Measurements from ENCODE around the gene BRD2.

Gene BRD2

GRCh38 chr6:32950010-32950409, 18.4 kb upstream of the BRD2 start:
- no peak for DNase-seq

- DNase-seq, result no peak
Observed at GRCh38 chr6:32950449-32950848, 17.9 kb upstream of the BRD2 start.

GRCh38 chr6:32952817-32953739, 15.3 kb upstream of the BRD2 start, which contains the start of gene HLA-DMA:
Gene HLA-DMA (minus strand): TSS chr6:32953097. CDS start chr6:32953036, 61 bp downstream.
- DNase-seq, result peak; percentile 74

DNA sequence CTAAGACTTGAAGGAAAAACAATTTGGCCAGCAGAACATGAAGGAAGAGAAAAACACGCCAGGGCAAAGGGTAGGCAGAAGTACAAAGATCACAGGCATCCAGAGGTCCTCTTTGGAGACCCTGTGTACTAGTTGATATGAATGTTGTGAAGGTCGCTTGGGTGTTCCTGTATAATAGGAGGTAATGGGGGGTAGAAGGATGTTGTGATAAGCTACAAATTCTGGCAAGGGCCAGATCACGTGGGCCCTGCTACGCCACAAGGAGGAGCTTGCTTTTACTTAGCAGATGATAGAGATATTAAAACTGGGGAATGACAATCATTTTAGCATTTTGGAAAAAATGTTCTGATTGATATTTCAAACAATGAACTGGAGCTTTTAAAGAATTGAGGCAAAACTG, 14.6 kb upstream of the BRD2 start:
- DNase-seq, result no peak

DNA sequence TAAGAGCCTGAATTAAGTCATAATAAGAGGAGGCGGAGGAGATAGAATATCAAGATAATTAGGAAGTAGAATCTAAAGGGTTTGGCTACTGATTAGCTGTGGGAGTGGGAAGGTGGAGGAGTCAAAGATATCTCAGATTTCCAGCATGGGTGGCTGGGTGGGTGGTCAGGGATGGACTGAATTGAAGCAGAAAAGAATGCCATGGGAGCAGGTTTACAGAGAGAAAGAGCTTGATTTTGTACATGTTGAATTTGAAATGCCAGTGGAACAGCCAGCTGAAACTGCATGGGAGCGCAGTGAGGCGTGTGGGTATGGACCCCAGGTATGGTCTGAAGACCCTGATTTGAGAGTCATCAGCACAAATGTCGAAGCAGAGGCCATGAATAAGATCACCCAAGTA, 14.1 kb upstream of the BRD2 start:
- DNase-seq, result no peak

- no peak for DNase-seq
Observed at GRCh38 chr6:32954986-32955802, 13.2 kb upstream of the BRD2 start.

DNA sequence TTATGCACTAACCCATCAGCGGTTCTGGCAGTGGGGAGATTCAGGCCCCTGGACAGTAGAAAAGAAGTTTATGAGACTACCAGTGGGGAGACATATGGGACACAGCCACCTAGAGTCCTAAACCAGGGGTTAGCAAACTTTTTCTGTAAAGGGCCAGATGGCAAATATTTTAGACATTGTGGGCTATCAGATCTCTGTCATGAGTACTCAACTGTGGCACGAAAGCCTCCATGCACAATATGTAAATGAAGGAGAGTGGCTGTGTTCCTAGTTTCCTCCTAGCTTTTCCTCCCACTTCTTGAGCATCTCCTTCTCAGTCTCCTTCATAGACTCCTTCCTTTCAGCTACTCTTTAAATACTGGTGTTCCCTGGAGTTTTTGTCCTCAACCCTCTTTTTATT, 12.2 kb upstream of the BRD2 start:
- DNase-seq, result no peak

DNA sequence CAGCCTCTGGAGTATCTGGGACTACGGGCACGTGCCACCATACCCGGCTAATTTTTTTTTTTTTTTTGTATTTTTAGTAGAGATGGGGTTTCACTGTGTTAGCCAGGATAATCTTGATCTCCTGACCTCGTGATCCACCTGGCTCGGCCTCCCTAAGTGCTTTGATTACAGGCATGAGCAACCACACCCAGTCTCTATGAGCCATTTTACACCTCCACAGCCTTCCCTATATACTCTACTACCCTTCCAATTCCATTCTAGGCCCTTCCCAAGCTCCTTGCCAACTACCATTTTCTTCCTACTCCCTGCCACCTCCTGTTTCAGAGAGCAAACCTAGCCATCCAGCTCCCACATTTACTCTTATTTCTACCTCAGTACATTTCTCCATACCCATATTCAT, 7.8 kb upstream of the BRD2 start:
- no peak for DNase-seq

DNA sequence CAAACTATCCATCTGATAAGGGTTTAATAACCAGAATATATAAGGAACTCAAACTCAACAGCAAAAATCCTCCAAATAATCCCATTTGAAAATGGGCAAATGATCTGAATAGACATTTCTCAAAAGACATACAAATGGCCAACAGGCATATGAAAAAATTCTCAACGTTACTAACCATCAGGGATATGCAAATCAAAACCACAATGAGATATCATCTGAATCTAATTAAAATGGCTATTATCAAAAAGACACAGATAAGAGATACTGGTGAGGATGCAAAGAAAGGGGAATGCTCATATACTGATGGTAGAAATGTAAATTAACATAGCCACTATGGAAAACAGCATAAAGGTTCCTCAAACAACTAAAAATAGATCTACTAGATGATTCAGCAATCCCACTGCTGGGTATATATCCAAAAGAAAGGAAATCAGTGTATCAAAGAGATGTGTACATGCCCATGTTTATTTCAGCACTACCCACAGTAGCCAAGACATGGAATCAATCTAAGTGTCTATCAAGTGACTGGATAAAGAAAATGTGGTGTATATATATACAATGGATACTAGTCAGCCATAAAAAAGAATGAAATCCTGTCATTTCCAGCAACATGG, 6.1 kb upstream of the BRD2 start:
- no peak for DNase-seq

DNA sequence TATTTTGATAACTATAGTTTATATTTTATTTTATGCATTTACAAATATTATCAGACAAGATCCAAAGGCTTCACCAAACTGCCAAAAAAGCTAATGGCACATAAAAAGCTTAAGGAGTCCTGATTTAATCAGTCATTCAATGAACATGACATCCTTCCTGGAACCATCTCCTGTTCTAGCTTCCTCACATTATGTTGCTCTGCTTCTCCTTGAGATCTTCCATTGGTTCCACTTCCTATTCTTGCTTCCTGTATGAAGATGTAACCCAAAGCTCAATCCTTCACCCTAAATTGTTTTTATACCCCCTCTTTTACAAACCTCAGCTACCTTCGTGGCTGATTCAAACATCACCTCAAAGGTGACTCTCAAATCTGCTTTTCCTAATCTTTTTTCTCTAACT, 4.5 kb upstream of the BRD2 start:
- DNase-seq, result no peak

- DNase-seq, result no peak
Observed at GRCh38 chr6:32964776-32965175, 3.6 kb upstream of the BRD2 start.

DNA sequence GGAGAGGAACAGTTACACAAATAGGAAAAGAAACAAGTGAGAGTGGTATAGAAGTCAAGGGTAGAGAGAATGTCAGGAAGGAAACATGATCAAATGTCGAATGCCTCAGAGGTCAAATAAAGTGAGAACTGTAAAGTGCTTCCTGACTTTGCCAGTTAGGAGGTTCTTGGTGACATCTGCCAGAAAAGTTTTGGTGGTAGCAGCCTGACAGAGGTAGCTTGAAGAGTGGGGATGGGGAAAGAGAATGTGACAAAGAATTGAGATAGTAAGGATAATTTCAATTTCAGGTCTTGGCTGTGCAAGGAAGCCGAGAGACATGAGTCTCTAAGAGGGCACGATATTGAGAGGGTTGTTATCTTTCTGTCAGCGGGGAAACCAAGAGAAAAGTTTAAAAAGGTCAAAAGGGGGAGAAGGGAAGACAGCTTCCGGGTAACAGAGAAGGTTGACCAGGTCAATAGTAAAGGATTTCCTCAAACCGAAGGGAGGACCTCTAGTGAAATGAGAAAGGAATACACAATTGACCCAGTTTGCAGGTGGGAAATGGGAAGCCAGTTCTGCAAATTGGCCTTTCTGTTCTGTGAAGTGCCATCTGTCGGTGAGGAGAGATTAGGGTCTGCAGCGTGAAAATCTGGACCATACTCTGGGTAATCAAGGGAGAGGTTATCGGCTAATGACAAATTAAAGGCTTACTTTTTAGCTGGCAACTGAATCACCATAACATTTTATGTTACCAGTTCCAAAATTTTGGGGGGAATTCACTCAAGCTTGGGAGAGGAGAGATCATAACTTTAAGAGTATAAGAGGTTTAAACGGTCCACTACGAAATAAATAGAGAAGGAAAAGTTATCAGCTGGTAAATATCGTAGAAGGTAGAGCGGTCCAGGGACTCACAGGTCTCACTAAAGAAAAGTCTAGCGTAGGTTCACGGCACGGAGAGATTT, 973 bp upstream of the BRD2 start:
- no peak for DNase-seq

GRCh38 chr6:32968867-32969684, 682 bp downstream of the BRD2 start:
- peak; percentile 87 for DNase-seq

- DNase-seq, result peak; percentile 91
Observed at GRCh38 chr6:32969685-32970412, 1.5 kb downstream of the BRD2 start.

- DNase-seq, result peak; percentile 95
Observed at GRCh38 chr6:32970413-32971241, 2.2 kb downstream of the BRD2 start.

DNA sequence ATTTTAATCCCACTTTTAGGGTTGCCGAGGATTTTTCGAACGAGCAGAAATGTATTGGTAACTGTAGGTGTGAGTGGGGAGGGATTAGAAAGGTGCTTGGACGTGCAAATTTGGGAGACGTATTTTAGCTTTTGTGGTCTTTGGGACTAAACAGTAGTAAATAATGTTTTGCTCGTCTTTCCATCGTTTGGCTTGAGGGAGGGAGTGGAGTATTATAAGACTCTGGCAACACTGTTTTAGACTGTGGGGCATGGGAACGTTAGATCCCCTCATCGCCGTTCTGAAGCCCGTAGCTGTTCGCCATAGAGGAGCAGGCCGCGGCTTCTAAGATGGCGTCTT, 2.8 kb downstream of the BRD2 start:
- no peak for DNase-seq

- peak; percentile 100 for DNase-seq
Observed at GRCh38 chr6:32971581-32972352, 3.4 kb downstream of the BRD2 start.

DNA sequence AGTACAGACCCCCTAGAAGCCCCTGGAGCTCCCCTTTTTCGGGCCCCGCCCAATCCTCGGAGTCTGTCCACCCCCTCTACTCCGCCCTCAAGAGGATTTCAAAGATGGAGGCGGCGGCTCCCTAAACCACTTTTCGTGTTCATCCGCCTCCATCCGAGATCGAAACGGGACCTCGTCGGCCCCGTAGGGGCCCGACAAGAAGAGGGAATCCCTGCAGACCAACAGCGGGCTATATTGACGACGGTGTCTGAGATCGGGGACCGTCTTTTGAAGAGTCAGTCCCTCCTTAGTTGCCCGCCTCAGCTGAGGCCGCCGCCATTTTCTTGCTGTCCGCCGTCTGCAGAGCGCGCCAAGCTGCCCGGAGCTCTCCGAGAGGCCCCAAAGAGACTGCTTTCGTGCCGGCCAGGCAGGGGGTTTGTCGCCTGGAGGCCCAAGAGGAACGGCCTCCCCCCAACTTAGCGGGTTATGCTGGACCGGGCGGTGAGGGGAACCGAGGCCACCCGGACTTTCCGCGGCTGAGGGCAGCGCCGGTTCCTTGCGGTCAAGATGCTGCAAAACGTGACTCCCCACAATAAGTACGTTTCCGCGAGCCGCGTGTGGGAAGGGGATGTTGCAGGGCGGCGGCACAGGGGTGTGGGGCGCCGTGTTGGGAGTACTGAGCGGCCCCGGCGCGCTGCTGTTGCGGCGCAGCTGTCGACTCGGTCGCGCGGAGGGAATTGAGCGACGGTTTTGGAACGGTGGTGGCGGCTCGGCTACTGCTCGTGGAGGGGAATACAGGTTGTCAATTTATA, 4.2 kb downstream of the BRD2 start:
- no peak for DNase-seq

All from left hindlimb (tissue), 1 donor.